ENCODE data around the gene PTPN7.

DNA sequence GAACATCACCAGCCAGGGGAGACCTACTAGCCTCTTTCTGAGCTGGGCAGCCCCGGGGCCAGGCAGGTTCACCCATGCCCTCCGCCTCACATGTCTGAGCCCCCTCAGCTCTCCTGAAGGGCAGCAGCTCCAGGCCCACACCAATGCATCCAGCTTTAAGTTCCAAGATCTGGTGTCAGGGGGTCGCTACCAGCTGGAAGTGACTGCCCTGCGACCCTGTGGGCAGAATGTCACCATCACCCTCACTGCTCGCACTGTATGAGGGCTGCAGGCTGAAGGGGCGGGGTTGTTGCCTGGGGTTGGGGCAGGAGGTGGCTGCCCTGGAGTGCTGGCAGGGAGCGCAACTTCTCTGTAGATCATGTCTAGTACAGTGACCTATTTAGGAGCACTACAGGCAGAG is 8.5 kb upstream of the PTPN7 start:
- TF ChIP-seq, protein P1, sequence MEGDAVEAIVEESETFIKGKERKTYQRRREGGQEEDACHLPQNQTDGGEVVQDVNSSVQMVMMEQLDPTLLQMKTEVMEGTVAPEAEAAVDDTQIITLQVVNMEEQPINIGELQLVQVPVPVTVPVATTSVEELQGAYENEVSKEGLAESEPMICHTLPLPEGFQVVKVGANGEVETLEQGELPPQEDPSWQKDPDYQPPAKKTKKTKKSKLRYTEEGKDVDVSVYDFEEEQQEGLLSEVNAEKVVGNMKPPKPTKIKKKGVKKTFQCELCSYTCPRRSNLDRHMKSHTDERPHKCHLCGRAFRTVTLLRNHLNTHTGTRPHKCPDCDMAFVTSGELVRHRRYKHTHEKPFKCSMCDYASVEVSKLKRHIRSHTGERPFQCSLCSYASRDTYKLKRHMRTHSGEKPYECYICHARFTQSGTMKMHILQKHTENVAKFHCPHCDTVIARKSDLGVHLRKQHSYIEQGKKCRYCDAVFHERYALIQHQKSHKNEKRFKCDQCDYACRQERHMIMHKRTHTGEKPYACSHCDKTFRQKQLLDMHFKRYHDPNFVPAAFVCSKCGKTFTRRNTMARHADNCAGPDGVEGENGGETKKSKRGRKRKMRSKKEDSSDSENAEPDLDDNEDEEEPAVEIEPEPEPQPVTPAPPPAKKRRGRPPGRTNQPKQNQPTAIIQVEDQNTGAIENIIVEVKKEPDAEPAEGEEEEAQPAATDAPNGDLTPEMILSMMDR (IDR thresholded peaks at IDR 0.05; ENCODE audit: low read length) = no peak
- TF ChIP-seq EZH2 (optimal IDR thresholded peaks at IDR 0.05; ENCODE audit: low read depth, low read length) = no peak
- TF ChIP-seq EZH2phosphoT487 (IDR thresholded peaks at IDR 0.05; ENCODE audit: low read length) = no peak

All from MM.1S (cell line).